GM21825 (cell line): ENCODE results near the gene GRIN3B.

Experiments used
- ATAC-seq: cut with Tn5 transposase; IDR thresholded peaks from one replicate; pipeline ENCODE4 v1.9.1; 2021; ENCODE audit warnings: mild to moderate bottlenecking, moderate library complexity; ENCODE audit not compliant: unreplicated experiment

GRIN3B gene

GRCh38 chr19:990746-991145 lies 9.5 kb upstream of the GRIN3B start:
- ATAC-seq: no peak

DNA sequence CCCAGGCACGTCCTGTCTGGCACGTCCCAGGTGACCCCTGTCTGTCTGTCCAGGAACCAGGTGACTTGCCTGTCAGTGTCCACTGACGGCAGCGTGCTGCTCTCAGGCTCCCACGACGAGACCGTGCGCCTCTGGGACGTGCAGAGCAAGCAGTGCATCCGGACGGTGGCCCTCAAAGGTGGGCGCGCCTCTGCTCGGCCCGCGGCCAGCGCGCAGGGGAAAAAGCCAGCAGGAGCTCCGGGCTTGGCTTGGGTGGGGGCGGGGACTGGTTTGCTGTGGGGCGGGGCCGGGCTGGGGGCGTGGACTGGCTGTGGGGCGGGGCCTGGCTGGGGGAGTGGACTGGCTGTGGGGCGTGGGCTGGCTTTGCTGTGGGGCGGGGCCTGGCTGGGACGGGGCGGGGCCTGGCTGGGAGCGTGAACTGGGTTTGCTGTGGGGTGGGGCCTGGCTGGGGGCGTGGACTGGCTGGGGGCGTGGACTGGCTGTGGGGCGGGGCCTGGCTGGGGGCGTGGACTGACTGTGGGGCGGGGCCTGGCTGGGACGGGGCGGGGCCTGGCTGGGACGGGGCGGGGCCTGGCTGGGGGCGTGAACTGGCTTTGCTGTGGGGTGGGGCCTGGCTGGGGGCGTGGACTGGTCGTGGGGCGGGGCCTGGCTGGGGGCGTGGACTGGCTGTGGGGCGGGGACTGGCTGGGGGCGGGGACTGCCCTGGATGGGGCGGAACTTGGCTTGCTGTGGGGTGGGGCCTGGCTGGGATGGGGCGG lies 8.9 kb upstream of the GRIN3B start:
- no peak for ATAC-seq

- ATAC-seq: no peak
These were observed 8.1 kb upstream of the GRIN3B start for GRCh38 chr19:991932-992669.

DNA sequence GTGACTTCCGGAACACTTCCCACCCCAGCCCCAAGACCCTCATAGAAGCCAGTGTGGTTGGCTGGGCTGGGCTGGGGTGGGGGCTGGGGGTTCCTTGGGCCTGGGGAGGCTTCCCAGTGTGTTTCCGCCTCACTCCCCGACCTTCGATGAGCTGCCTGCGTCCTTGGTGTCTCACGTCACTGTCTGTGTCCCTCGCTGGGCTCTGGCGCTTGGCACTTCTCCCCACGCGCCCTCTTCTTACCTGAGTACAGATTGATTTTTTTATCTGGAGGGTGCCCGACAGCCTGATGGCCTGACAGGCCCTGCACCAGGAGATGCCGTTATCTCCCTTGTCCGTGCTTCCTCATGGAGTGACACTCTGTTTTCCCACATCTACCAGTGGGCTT lies 7.6 kb upstream of the GRIN3B start:
- no peak for ATAC-seq

GRCh38 chr19:993361-993830 lies 6.8 kb upstream of the GRIN3B start:
- no peak for ATAC-seq

DNA sequence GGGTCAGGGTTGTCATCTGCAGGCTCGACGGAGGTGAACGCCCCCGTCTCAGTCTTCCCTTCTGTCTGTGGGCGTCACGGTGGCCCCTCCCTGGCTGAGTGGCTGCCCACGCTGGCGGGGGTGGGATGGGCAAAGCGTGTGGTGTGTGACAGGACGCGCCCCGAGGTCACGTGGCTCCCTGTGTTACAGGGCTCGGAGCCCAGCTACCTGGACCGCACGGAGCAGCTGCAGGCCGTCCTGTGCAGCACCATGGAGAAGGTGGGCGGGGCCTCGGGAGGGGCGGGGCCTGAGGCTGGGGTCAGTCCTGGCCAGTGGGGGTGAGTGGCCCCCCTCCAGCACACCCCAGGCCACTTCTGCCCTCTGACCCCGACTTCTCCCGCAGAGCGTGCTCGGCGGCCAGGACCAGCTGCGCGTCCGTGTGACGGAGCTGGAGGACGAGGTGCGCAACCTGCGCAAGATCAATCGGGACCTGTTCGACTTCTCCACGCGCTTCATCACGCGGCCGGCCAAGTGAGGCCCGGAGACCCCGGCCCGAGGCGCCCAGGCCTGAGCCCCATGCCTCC lies 6.3 kb upstream of the GRIN3B start:
- no peak for ATAC-seq

DNA sequence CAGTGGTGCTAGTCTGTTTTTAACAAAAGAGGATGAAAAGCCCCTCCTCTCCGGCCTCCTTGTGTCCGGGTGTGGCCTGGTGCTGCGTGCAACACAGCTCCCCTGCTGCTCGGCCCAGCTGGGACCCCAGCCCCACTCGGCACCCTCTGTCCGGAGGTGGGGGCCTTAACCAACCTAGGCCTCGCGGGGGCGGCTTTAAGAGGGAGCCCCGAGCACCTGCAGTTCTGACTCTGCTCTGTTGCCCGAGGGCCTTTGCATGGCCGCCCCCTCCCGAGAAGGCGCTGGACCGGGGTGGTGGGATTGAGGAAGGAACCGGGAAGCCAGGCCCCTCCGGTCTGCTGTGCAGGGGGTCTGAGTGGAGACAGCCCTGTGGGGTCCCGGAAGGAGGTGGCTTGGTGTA lies 5.7 kb upstream of the GRIN3B start:
- no peak for ATAC-seq

- no peak for ATAC-seq
These were observed 5.0 kb upstream of the GRIN3B start for GRCh38 chr19:995051-995827.

DNA sequence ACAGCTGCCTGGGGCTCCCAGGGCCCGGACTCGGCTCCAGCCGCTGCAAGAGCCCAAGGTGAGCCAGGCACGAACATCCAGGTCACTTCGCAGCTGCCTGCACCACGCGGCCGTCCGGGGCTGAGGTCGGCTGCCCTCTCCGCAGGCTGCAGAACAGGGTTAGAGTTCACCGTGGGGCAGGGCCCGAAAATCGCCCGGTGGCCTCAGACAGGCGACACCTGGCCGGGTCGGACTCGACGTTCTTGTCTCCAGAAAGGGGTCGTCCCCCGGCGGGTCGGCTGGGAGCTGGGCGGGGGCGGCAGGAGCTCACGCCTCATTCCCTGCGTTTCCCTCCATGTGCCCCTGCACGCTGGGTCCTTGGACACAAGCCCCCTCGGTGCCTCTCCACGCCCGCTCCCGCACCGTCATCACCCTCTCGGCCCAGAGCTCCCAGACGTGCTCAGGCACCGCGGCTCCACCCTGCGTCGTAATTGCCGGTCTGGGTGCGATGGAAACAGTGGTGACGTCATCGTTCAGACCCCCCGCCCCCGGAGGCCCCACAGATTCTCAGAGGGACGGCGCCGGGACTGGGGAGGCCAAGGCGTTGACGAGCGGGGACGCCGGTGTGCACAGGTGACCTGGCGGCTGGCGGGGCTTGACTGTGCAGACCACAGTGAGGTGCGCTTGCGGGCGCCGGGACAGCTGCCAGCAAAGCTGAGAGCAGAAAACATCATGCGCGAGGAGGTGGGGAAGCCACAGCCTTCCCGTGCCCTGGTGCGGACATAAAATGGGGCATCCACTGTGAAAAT lies 4.0 kb upstream of the GRIN3B start:
- no peak for ATAC-seq

DNA sequence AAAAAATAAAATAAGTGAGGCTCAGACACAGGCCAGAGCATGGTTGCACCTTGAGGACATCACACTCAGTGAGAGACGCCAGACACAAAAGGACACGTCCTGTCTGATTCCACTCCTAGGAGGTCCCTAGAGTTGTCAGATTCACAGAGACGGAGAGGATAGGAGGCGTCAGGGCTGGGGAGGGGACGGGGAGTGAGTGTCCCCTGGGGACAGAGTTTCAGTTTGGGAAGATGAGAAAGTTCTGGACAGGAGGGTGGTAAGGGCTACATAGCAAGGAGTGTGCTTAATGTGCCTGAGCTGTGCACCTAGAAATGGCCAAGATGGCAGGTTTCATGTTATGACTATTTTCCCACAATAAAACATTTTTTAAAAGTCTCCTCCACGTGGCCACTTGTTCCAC lies 2.2 kb upstream of the GRIN3B start:
- ATAC-seq: no peak

DNA sequence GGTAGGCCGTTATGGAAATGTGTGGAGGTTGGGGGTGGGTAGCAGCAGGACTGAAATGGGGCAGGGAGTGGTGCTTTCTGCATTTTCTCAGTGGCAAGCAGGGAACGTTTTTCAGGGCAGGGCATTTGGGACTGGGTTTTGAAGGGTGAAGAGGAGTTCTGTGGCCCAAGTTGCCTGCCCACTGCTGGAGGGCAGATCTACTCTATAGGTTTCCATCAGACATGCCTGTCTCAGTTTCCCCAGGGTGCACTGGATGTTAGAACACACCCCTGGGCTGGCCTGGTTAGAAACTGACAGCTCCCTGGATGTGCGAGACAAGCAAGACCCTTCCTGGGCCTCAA lies 870 bp upstream of the GRIN3B start:
- no peak for ATAC-seq

GRCh38 chr19:1000591-1001537 lies 645 bp downstream of the GRIN3B start:
- ATAC-seq: no peak

DNA sequence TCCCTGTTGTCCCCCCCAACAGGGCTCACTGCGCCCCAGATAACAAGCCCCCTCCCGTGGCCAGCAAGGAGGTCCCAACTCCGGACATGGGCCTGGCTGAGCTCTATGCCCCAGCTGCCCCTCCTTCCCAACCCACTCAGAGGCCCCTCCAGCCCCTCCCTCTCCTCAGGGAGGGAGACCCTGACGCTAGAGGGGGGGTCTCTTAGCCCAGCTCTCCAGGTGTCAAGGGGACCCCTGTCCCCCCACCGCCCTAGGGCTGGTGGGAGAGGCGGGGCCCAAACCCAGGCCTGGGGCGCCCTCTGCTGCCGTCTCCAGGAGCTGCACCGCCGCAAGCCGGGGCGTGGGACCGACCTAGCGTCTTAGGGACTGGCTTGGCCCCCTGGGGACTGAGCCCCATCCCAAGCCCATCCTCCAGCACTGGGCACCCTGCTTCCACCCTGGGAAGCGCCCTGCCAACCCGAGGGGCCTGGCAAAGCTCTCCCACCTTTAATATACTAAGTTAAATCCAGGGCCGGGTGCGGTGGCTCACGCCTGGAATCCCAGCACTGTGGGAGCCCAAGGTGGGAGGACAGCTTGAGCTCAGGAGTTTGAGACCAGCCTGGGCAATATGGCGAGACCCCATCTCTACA lies 1.4 kb downstream of the GRIN3B start:
- ATAC-seq: no peak

DNA sequence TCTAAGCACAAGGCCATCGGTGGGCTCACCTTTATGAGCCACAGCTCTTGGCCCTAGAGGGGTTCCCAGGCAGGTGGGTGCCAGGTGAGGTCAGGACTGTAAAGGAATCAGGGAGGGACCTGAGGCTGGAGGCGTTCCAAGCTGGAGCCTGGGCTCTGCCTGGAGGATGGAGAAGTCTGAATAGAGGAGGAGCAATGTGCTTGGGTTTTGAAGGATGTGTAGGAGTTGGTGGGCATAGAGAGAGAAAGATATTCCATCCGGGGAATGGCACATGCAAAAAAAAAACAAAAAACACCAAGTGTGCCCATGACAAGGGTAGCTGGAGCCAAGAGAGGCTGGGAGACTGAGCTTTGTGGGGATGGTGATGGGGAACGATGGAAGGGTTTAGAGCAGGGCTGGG lies 2.4 kb downstream of the GRIN3B start:
- ATAC-seq: no peak

- ATAC-seq: no peak
These were observed 3.1 kb downstream of the GRIN3B start for GRCh38 chr19:1003283-1003682.

DNA sequence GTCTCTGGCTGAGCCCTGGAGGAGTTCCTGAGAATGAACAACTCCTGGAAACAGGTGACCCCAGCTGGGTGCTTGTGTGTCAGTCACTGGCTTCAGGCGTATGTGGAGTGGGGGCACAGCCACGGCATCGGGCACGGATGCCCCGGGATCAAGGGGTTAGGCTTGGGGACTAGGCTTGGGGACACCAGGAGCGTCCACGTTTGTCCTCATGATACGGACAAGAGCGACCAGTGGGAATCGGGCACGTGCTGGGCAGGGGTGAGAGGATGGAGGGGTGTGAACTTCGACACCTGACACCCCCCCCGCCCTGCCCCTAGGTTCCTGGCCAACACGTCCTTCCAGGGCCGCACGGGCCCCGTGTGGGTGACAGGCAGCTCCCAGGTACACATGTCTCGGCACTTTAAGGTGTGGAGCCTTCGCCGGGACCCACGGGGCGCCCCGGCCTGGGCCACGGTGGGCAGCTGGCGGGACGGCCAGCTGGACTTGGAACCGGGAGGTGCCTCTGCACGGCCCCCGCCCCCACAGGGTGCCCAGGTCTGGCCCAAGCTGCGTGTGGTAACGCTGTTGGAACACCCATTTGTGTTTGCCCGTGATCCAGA lies 4.1 kb downstream of the GRIN3B start:
- no peak for ATAC-seq

GRCh38 chr19:1004803-1005664 lies 4.8 kb downstream of the GRIN3B start:
- no peak for ATAC-seq
